T1000 (cell line): Measurements from ENCODE around the gene POU3F3.

Experiments
- DNase-seq: peaks from one replicate; lab custom pipeline; 2025; ENCODE audit warnings: mixed read lengths; lab: John Stamatoyannopoulos, UW

POU3F3 gene

DNA sequence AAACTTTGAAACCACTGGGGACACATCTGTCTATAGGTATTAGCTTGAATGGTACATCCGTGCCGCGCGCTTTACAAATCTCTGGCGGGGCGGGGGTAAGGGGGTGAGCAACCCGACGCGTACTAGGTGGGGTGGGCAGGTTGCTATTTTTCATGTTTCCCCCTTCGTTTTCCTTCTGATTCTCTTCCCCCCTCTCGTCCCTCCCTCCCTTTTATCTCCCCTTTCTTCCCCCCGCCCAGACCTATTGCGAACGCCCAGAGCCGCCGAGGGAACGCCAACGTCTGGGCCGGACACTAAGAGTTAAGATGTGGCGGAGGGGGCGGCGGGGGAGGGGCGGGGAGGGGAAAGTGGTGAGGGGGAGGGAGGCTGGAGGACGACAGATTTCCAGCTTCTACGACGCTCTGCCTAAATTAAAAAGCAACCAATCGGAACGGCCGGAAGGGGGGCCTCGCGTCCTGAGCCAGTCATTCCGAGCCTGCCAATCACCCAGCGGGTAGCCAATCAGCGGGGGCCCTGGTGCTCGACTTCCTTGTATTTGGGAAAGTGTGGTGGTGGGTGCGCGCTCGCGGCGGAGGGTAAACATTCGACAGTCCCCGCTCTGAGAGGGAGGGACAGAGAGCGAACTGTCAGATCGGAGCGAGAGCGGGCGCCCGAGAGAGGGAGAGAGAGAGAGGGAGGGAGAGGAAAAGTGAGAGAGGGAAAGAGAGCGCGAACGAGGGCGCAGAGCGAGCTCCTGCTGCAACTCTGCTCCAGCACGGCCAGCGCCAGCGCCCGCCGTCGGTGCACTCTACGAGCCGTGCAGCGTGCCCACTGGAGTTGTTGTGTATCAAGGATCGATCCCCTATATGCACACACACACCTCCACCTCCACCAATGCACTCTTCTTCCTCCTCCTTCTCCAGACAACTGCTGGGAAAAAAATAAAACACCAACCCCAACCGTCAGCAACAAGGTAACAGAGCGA lies at the start of gene POU3F3:
POU3F3 (plus strand) TSS at position 582 of the 964 bp plus-strand sequence. CDS start 1,396 bp downstream, outside the sequence.
- DNase-seq: peak; percentile 84

DNA sequence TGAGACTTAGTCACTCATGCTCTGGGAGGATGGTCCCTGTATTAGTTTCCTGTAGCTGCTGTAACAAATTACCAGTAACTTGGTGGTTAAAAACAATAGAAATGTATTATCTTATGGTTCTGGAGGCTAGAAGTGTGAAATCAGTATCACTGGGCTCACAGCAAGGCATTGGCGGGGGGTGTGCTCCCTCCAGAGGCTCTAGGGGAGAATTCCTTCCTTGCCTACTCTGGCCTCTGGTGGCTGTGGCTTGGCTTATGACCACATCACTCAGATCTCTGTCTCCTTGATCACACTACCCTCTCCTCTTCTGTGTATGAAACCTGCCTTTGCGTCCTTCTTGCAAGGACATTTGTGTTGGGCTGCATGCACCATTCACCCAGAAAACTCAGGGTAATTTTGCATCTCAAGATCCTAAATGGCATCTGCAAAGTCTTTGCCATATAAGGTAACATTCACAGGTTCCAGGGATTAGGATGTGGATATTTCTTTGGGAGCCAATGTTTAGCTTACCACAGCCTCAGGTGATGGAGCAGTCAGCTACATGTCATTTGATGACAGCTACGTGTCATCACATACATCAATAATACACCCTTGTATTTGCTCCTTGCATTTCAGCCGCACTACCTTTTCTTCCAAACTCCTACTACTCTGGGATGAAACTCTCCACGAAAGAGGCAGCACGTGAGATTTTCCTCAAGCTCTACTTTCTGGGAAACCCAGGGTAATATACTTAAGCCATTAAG lies 49.6 kb upstream of the POU3F3 start:
- DNase-seq: no peak

- no peak for DNase-seq
Observed at GRCh38 chr2:104812286-104812685, 41.6 kb upstream of the POU3F3 start.

GRCh38 chr2:104816143-104816542 lies 37.8 kb upstream of the POU3F3 start:
- DNase-seq: no peak

DNA sequence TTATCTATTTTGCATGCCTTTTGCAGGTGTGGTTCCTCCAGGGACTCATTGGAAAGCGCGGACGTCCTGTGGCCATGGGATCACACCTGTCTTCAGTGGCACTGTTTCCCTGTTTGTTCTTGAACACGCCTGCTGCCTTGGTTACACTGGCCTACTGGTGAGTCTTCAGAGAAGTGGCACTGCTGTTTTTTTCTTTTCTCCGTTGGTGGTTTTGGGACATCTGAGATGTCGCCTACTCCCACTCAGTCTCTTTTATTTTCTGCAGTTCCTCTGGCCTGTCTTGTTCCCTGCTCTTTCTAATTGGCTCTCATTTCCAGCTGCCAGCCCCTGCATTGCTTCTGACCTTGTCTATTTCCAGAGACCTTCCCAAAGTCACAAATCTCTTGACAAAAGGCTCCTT lies 35.7 kb upstream of the POU3F3 start:
- DNase-seq: no peak

GRCh38 chr2:104820126-104820525 lies 33.8 kb upstream of the POU3F3 start:
- DNase-seq: no peak

GRCh38 chr2:104825124-104825865 lies 28.6 kb upstream of the POU3F3 start:
- peak; percentile 11 for DNase-seq

DNA sequence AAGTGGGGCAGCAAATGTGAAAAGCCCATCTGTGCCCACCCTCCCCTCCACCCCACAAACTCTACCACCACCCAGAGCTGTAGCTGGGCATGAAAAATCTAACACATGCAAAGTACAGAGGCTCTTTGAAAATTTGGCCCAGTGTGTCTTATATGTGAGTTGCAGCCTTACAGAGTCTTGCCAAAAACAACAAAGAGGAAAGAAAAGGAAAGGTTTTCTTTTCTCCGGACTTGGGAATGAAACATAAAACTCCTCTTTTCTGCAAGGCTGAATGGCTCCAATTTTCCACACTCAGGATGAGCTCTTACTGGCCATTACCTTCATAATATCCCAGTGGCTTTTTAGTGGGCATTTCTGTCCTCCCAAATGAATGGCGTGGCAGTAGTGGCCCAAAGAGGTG lies 27.9 kb upstream of the POU3F3 start:
- no peak for DNase-seq

DNA sequence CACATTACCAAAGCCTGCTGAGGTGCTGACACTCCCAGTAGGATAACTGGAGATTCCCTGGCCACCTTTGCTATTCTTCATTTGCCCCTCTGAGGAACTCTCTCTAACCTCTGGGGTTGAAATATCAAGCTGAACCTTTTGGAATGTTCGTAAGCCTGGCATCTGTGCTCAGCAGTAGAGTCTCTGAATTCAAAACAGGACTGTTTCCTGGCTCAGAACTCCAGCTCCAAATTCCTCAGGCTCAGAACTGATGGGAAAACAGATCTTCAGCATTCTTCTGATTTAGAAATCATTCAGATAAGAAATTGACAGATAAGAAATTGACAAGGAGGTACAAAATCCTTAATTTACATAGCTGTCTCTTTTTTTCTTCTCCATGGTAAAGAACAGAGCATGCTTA lies 22.2 kb upstream of the POU3F3 start:
- DNase-seq: no peak

DNA sequence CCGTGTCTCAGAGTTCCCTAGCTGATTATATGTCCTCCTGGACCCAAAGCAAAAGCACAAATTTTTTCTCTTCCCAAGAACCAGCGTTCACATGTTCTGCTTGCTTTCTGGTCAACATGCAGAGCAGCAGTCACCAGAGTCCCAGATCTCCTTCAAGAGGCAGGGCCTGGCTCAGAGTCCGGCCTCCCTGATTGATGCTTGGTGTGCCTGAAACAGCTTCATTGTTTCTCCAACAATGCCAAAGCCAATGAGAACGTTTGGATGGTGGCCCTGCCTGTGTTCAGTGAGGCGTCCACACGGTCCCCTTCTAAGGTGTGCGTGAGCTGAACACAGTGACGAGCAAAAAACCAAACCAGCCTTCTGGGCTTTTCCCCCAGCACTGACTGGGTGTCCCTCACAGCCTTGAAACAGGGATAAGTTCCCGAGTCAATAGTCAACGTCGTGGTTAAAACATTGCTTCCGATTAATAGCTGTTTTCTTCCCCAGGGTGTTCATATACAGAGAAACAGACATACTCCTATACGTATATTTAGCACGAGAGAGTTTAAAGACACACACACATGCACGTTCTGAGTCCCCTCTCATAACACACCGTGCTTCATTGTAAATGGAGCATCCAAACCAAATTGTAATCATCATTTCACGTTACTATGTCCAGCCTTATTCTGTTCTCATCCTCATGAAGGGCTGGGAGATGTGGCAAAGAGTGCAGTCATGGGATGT lies 19.3 kb upstream of the POU3F3 start:
- DNase-seq: no peak

DNA sequence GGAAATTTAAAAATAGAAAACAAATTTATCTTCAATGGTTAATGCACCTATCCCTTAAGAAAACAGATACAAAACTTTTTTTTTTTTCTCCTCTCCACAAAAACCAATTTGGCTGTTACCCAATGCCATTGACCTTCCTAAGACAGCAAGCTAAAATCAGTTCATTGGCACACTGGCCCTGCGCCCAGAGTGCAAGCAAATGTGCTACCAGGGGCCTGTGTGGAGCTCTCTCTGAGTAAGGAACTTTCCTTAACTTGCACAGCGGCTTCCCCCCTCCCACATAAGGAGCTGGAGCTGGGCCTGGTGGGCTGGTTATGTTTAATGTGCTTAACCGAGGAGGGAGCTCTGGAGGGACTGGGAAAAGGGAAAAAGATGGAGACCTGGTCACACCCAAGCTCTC lies 17.6 kb upstream of the POU3F3 start:
- DNase-seq: no peak

DNA sequence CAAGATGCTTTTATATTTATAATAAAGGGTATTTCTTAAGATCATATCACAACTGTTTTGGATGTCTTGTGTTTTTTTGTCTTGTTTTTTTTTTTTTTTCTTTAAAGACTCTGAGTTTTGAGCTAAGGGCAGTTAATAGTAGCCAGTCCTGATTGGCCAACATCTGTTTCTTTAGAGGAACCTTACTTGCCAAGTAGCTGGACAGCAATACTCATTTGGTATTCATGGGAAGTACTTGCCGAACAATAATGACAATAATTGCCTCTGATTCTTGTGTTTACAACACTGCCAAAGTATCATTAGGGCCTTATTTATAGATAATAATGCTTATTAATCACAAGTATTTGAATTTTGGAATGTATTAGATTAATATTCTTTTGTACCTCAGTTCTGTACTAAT lies 17.1 kb upstream of the POU3F3 start:
- DNase-seq: no peak

DNA sequence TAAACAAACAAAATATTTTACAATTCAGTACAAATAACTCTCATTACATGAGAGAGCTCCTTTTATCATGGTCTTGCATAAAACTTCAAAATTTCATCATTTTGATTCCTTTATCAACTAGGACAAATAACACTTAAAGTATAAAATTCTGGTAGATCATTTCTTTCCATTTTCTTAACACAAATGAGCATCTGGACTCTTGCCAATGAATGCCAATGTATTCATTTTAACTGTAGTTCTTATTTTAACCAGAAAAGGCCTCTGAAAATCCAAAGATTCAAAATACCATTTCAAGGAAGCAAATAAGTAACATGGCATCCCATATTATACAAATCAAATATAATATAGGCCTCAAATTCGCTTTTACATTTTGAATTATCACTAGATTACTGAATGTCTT lies 13.8 kb upstream of the POU3F3 start:
- no peak for DNase-seq

- DNase-seq: no peak
Observed at GRCh38 chr2:104840893-104841585, 12.9 kb upstream of the POU3F3 start.

DNA sequence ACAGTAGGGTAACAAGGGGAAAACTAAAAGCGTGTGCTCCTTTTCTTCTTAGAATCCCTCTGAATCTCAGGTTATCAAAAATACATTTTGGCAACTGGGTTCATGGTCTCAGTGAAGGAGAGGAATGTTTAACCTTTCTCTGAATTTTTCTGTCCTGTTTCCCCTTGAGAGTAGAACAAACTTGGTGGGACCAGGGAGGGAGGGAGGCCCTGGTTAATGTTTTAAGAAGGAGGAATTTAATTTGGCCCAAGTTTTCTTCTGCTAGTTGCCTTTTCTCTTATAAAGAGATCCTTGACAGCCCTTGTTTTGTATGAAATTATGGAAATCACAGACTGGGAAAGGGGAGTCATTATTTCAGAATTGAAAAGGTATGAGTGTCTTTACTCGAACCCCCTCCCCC lies 12.2 kb upstream of the POU3F3 start:
- DNase-seq: no peak

- DNase-seq: no peak
Observed at GRCh38 chr2:104844807-104845551, 8.9 kb upstream of the POU3F3 start.

GRCh38 chr2:104845552-104845931 lies 8.4 kb upstream of the POU3F3 start:
- DNase-seq: no peak

- no peak for DNase-seq
Observed at GRCh38 chr2:104845946-104846785, 7.7 kb upstream of the POU3F3 start.

- DNase-seq: no peak
Observed at GRCh38 chr2:104846786-104847585, 6.9 kb upstream of the POU3F3 start.
